SU-DHL-6 (cell line): Measurements from ENCODE around the gene ARHGAP6.

Source experiments
- H2AFZ ChIP-seq: fragments of 200-600 bp; sonication (generic); 2 replicates; pipeline ENCODE4 v1.6.1; 2014; ENCODE audit warnings: low read depth, mild to moderate bottlenecking, moderate library complexity, mixed read lengths, antibody characterized with exemption, low read length; ENCODE audit not compliant: severe bottlenecking
- H3F3A ChIP-seq: fragments of 200-600 bp; shearing (Covaris generic); 2 replicates; pipeline ENCODE4 v1.6.0; 2016; ENCODE audit warnings: antibody characterized with exemption, mild to moderate bottlenecking; ENCODE audit not compliant: insufficient read depth
- H3K27ac ChIP-seq: fragments of 200-600 bp; sonication (generic); 2 replicates; pipeline ENCODE4 v1.5.1; 2016; ENCODE audit warnings: low read depth, mild to moderate bottlenecking, low read length, moderate library complexity, mixed read lengths
- H3K27me3 ChIP-seq: fragments of 200-600 bp; sonication (generic), shearing (Covaris generic); 2 replicates; pipeline ENCODE4 v1.6.0; 2014; ENCODE audit warnings: mild to moderate bottlenecking, low read length
- H3K36me3 ChIP-seq: fragments of 200-600 bp; sonication (generic); 2 replicates; pipeline ENCODE4 v1.6.1; 2014; ENCODE audit warnings: mild to moderate bottlenecking, low read length, mixed read lengths
- H3K4me2 ChIP-seq: fragments of 300-600, 200-600 bp; shearing (Covaris generic), sonication (generic); 2 replicates; pipeline ENCODE4 v1.6.0; 2014; ENCODE audit warnings: low read length, low read depth, mild to moderate bottlenecking; ENCODE audit not compliant: poor library complexity, severe bottlenecking
- H3K4me3 ChIP-seq: fragments of 200-600 bp; sonication (generic); 2 replicates; pipeline ENCODE4 v1.5.1; 2014; ENCODE audit warnings: antibody characterized with exemption, low read length, mild to moderate bottlenecking, mixed read lengths; ENCODE audit not compliant: insufficient read depth, poor library complexity, severe bottlenecking
- H3K79me2 ChIP-seq: fragments of 200-600 bp; sonication (generic); 2 replicates; pipeline ENCODE4 v1.6.1; 2014; ENCODE audit warnings: mild to moderate bottlenecking, low read length, moderate library complexity; ENCODE audit not compliant: insufficient read depth
- H3K9ac ChIP-seq: fragments of 200-600 bp; sonication (generic); 2 replicates; pipeline ENCODE4 v1.7.0; 2014; ENCODE audit warnings: mild to moderate bottlenecking, low read length
- H3K9me2 ChIP-seq: fragments of 200-600 bp; sonication (generic); replicated peaks from 2 replicates; pipeline ENCODE4 v1.6.1; 2014; ENCODE audit warnings: low read length; ENCODE audit not compliant: insufficient read depth
- H3K9me3 ChIP-seq: fragments of 200-600 bp; sonication (generic); 2 replicates; pipeline ENCODE4 v1.6.1; 2014; ENCODE audit warnings: low read length, mixed read lengths; ENCODE audit not compliant: insufficient read depth
- H4K20me1 ChIP-seq: fragments of 200-600 bp; sonication (generic); 2 replicates; pipeline ENCODE4 v1.6.1; 2014; ENCODE audit warnings: low read depth, mild to moderate bottlenecking, antibody characterized with exemption, low read length, moderate library complexity, mixed read lengths
- EZH2phosphoT487 ChIP-seq: fragments of 200-600 bp; sonication (generic), shearing (Covaris generic); conservative IDR thresholded peaks from 2 replicates; pipeline ENCODE4 v1.6.1; 2018; ENCODE audit warnings: mild to moderate bottlenecking, antibody characterized with exemption, low read length, moderate library complexity, mixed read lengths
- TF ChIP-seq, protein P1 (sequence below): fragments of 200-600 bp; sonication (generic); IDR thresholded peaks from one replicate; pipeline ENCODE4 v1.5.1; 2017; ENCODE audit warnings: antibody characterized with exemption, mild to moderate bottlenecking, low read length, moderate library complexity; ENCODE audit not compliant: insufficient read depth, poor library complexity, severe bottlenecking

The ARHGAP6 gene

GRCh38 chrX:11567528-11568220 is 98.0 kb downstream of the ARHGAP6 start:
- H3K9ac ChIP-seq: no peak overlapping the region
- no peak overlapping the region for H2AFZ ChIP-seq
- H3F3A ChIP-seq: no peaks in the 10 kb centered on the region
- H3K27ac ChIP-seq: no peak overlapping the region
- no peaks in the 10 kb centered on the region for H3K9me2 ChIP-seq
- no peaks in the 10 kb centered on the region for H3K79me2 ChIP-seq
- no peaks in the 10 kb centered on the region for H3K36me3 ChIP-seq
- no peak overlapping the region for H3K4me2 ChIP-seq
- TF ChIP-seq EZH2phosphoT487: no peak
- TF ChIP-seq, protein P1, sequence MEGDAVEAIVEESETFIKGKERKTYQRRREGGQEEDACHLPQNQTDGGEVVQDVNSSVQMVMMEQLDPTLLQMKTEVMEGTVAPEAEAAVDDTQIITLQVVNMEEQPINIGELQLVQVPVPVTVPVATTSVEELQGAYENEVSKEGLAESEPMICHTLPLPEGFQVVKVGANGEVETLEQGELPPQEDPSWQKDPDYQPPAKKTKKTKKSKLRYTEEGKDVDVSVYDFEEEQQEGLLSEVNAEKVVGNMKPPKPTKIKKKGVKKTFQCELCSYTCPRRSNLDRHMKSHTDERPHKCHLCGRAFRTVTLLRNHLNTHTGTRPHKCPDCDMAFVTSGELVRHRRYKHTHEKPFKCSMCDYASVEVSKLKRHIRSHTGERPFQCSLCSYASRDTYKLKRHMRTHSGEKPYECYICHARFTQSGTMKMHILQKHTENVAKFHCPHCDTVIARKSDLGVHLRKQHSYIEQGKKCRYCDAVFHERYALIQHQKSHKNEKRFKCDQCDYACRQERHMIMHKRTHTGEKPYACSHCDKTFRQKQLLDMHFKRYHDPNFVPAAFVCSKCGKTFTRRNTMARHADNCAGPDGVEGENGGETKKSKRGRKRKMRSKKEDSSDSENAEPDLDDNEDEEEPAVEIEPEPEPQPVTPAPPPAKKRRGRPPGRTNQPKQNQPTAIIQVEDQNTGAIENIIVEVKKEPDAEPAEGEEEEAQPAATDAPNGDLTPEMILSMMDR: no peak
- H3K9me3 ChIP-seq: no peaks in the 10 kb centered on the region
- no peak overlapping the region for H3K4me3 ChIP-seq
- H4K20me1 ChIP-seq: no peaks in the 10 kb centered on the region
- H3K27me3 ChIP-seq: no peaks in the 10 kb centered on the region

GRCh38 chrX:11566789-11567188 is 98.9 kb downstream of the ARHGAP6 start:
- TF ChIP-seq, protein P1: no peak
- no peak for TF ChIP-seq EZH2phosphoT487
- H2AFZ ChIP-seq: no peak overlapping the region
- H3F3A ChIP-seq: no peaks in the 10 kb centered on the region
- H3K9me3 ChIP-seq: no peaks in the 10 kb centered on the region
- H3K27me3 ChIP-seq: no peaks in the 10 kb centered on the region
- no peaks in the 10 kb centered on the region for H3K36me3 ChIP-seq
- no peak overlapping the region for H3K9ac ChIP-seq
- H3K4me3 ChIP-seq: no peak overlapping the region
- no peaks in the 10 kb centered on the region for H3K79me2 ChIP-seq
- H3K9me2 ChIP-seq: no peaks in the 10 kb centered on the region
- H3K4me2 ChIP-seq: no peak overlapping the region
- no peaks in the 10 kb centered on the region for H4K20me1 ChIP-seq
- H3K27ac ChIP-seq: no peak overlapping the region

DNA sequence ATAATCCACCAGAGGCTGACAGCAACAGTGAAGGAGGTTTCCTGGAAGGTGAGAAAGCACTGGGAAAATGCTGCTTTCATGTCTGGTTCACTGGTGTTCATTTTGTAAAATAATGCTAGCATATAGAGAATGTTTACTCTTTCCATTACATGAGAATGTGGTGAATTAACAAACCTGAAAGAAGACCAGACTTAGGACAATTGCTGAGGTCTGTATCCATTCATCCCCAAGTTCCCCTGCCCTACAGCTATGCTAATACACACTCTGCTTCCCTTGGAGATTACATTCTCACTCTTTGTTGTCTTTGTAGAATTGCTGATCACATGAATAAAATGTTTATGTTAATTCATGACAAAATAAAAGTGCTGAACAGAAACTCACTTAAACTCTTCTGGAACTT is 99.5 kb downstream of the ARHGAP6 start:
- Histone ChIP-seq H3K79me2 (no peaks in the 10 kb centered on the region), H3F3A (no peaks in the 10 kb centered on the region), H4K20me1 (no peaks in the 10 kb centered on the region), H3K27ac (no peak overlapping the region), H3K27me3 (no peaks in the 10 kb centered on the region), H3K4me2 (no peak overlapping the region), H3K4me3 (no peak overlapping the region), H3K9me2 (no peaks in the 10 kb centered on the region), H3K9ac (no peak overlapping the region), H2AFZ (no peak overlapping the region), H3K9me3 (no peaks in the 10 kb centered on the region), H3K36me3 (no peaks in the 10 kb centered on the region)
- TF ChIP-seq EZH2phosphoT487: no peak
- TF ChIP-seq, protein P1: no peak
